Pancreas (tissue), 10 donors: ENCODE data around the gene TNXB. TPM values are rescaled to one million over a fixed set of nuclear protein-coding genes. Genes with fewer than 3 reads are reported as not detected.

ENCODE experiments used
- ATAC-seq, 4 donors: fragments of 200-7000 bp; cut with Tn5 transposase; one replicate each; pipeline versions ENCODE4 v1.8.0 to v1.9.1; 2020; ENCODE audit warnings: mild to moderate bottlenecking in 4 of 4, moderate library complexity in 4 of 4
- DNase-seq, 6 donors: peaks; one replicate each; pipeline ENCODE4 v3.0.0-alpha.2; 2020
- FAIRE-seq: peaks from 2 replicates; lab custom pipeline; 2012; peaks lifted over from hg19 to GRCh38; lab: Jason Lieb, UNC
- H3K27ac ChIP-seq, 4 donors: fragments of 200-600 bp; sonication (generic); 1 replicate in 3 of 4; 2 replicates in 1 of 4; pipeline versions ENCODE4 v1.5.0 to v1.8.0; 2020
- H3K27me3 ChIP-seq, 4 donors: fragments of 200-600 bp; one replicate each; pipeline ENCODE4 v1.8.0; 2021
- H3K36me3 ChIP-seq, 3 donors: fragments of 200-600 bp; sonication (generic) in 1 of 3; one replicate each; pipeline versions ENCODE4 v1.5.0 to v1.8.0; 2020 to 2021
- H3K4me1 ChIP-seq, 3 donors: fragments of 200-600 bp; one replicate each; pipeline ENCODE4 v1.8.0; 2021
- H3K4me3 ChIP-seq, 4 donors: fragments of 200-600 bp; sonication (generic) in 2 of 4; one replicate each; pipeline versions ENCODE4 v1.5.0 to v1.8.0; 2020 to 2021
- H3K9me3 ChIP-seq, 4 donors: fragments of 200-600 bp; one replicate each; pipeline ENCODE4 v1.8.0; 2021
- CTCF ChIP-seq, 4 donors: fragments of 200-600 bp; sonication (generic) in 3 of 4; IDR thresholded peaks; one replicate each; pipeline versions ENCODE4 v1.5.0 to v1.8.0; 2021; ENCODE audit warnings: antibody characterized with exemption in 4 of 4
- WGBS, 2 donors: extraction: QIAGEN DNeasy Blood & Tissue Kit; methylation state at CpG; one replicate each; pipeline ENCODE4 v1.1.7; 2013; 5-methylcytosine and 5-hydroxymethylcytosine counted together
- intact Hi-C, 3 donors: fragments of 100-400 bp; cut with DNase I; formaldehyde crosslinking; loops; one replicate each; pipeline versions ENCODE4 v1.11.1 to v1.14.2; 2022
- polyA plus RNA-seq, 2 donors: library from polyadenylated mRNA; stranded (reverse); fragments of 200-250 nt; gene quantifications; one replicate each; pipeline ENCODE4 v1.2.3, GENCODE V29; 2013
- total RNA-seq, 6 donors: library from RNA; stranded (reverse); fragmentation: NEBNext Ultra II Directional in 4 of 6; extraction: Animal tissue kit (Norgen Biotek cat#: 25700) in 4 of 6; gene quantifications; one replicate each; pipeline versions ENCODE4 v1.2.1 to v1.2.4, GENCODE V29; 2021 to 2023
- donor health status: healthy with polysubstance abuse.
- donor health status: DM: no; HTN: no; CAD: no; lungs with moderate emphysema.
- donor health status: DM: no; HTN: no; CAD: no.
- donor health status: control.
- donor health status: control.
- donor health status: Bipolar disorder and iron deficiency.
- donor health status: DM: yes; HTN: yes; CAD: no.
- donor health status: DM: no; HTN: no; CAD: no.
- donor health status: DM: no; HTN: no; CAD: no.
- donor health status: DM: yes; HTN: yes; CAD: no.

The TNXB gene
- total and polyA plus RNA-seq, 8 donors, result 5.2 to 18.6 (median 9.9) TPM

GRCh38 chr6:32137454-32137853, 28.3 kb upstream of the TNXB start:
- FAIRE-seq (no peak), ATAC-seq (no peak)

GRCh38 chr6:32133786-32134185, 24.6 kb upstream of the TNXB start:
- intact Hi-C loops, result no loop called here
- ATAC-seq, result no peak
- Histone ChIP-seq H3K27me3 (no peaks in the 10 kb centered on the region), H3K36me3 (no peaks in the 10 kb centered on the region), H3K9me3 (no peaks in the 10 kb centered on the region), H3K27ac (no peak overlapping the region), H3K4me3 (no peak overlapping the region), H3K4me1 (peaks cover 4 to 8% (median 4%) of the 10 kb centered on the region in 3 donors)
- 70 to 81% methylated on average over 4 of the region's 4 CpGs for WGBS, 2 donors
- DNase-seq, result no peak
- no peak for FAIRE-seq
- TF ChIP-seq CTCF (IDR thresholded peaks at IDR 0.05), result no peak

More at GRCh38 chr6:32137454-32137853, 28.3 kb upstream of the TNXB start:
- Histone ChIP-seq H3K4me1 (no peaks in the 10 kb centered on the region), H3K27ac (no peak overlapping the region), H3K27me3 (no peaks in the 10 kb centered on the region), H3K36me3 (no peaks in the 10 kb centered on the region), H3K4me3 (no peak overlapping the region), H3K9me3 (no peaks in the 10 kb centered on the region)
- intact Hi-C loops, result no loop called here
- no peak for TF ChIP-seq CTCF (IDR thresholded peaks at IDR 0.05)
- DNase-seq, result no peak

GRCh38 chr6:32132110-32132509, 23.0 kb upstream of the TNXB start:
- no peak for FAIRE-seq
- H3K9me3 ChIP-seq, result no peaks in the 10 kb centered on the region
- no peak overlapping the region for H3K4me3 ChIP-seq
- no peaks in the 10 kb centered on the region for H3K36me3 ChIP-seq
- H3K27ac ChIP-seq, result no peak overlapping the region
- no peak for ATAC-seq
- no peaks in the 10 kb centered on the region for H3K27me3 ChIP-seq
- intact Hi-C loops, result no loop called here
- peaks cover 8 to 15% (median 12%) of the 10 kb centered on the region in 3 donors for H3K4me1 ChIP-seq
- no peak for TF ChIP-seq CTCF (IDR thresholded peaks at IDR 0.05)
- DNase-seq, result peak in 1 of 6 donors; percentile 13

- Histone ChIP-seq H3K4me1 (peaks cover 8 to 18% (median 15%) of the 10 kb centered on the region in 3 donors), H3K27me3 (no peaks in the 10 kb centered on the region), H3K36me3 (no peaks in the 10 kb centered on the region), H3K4me3 (no peak overlapping the region), H3K27ac (no peak overlapping the region), H3K9me3 (no peaks in the 10 kb centered on the region)
- intact Hi-C loops, result no loop called here
- WGBS, 2 donors, result 80 to 86% methylated on average over 14 of the region's 14 CpGs
- TF ChIP-seq CTCF (IDR thresholded peaks at IDR 0.05), result no peak
- no peak for ATAC-seq
- no peak for FAIRE-seq
- peak in 2 of 6 donors; percentile 6 to 29 for DNase-seq
Measured at GRCh38 chr6:32131439-32131948, 22.4 kb upstream of the TNXB start.

- Histone ChIP-seq H3K4me1 (peaks cover 8 to 18% (median 15%) of the 10 kb centered on the region in 3 donors), H3K36me3 (peaks cover 0 to 11% (median 8%) of the 10 kb centered on the region in 3 donors), H3K27ac (peak overlapping the region; percentile 58 to 90 (median 81)), H3K27me3 (no peaks in the 10 kb centered on the region), H3K9me3 (no peaks in the 10 kb centered on the region), H3K4me3 (peak overlapping the region; percentile 18 to 57 (median 56))
- peak; percentile 60 to 74 (median 70) for ATAC-seq
- TF ChIP-seq CTCF (IDR thresholded peaks at IDR 0.05), result no peak
- intact Hi-C loops, result no loop called here
- FAIRE-seq, result no peak
- 21 to 26% methylated on average over 22 of the region's 22 CpGs for WGBS, 2 donors
- DNase-seq, result peak in 2 of 6 donors; percentile 36 to 45
Measured at GRCh38 chr6:32129297-32130088, 20.4 kb upstream of the TNXB start.
